Cardiac fibroblast (primary cell): ENCODE measurements around the gene MED15.

ENCODE experiments used
- DNase-seq, 2 donors: peaks; one replicate each; pipeline versions ENCODE4 v3.0.0 to v3.0.0-alpha.2; 2010; ENCODE audit warnings: low read depth in 2 of 2
- H3K4me3 ChIP-seq, 2 donors: replicated peaks in 1 of 2; 1 replicate in 1 of 2; 2 replicates in 1 of 2; pipeline ENCODE4 v1.5.1; 2011; ENCODE audit warnings: low read depth in 2 of 2, low read length in 2 of 2, mild to moderate bottlenecking in 2 of 2, moderate library complexity in 1 of 2
- TF ChIP-seq, protein P1 (sequence below): IDR thresholded peaks from one replicate; pipeline ENCODE4 v1.5.1; 2011; ENCODE audit warnings: low read depth, mild to moderate bottlenecking, low read length, inconsistent platforms

MED15 gene

DNA sequence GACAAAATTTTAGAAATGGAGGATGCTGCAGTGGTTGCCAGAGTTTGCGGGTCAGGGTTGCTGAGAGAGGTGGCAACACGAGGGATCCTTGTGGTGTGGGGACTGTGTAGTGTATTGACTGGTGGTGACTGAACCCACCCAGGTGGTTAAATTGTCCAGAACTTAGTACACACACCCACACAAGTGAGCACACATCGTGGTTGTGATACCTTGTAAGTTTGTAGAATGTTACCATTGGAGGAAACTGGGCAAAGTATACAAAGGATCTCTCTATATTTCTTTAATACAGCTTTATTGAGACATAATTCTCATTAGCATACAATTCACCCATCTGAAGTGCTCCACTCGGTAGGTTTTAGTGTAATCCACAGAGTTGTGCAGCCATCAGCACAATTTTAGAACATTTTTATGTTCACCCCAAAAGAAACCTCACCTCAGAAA, 56.1 kb downstream of the MED15 start:
- H3K4me3 ChIP-seq = no peak overlapping the region
- no peak for DNase-seq
- TF ChIP-seq, protein P1, sequence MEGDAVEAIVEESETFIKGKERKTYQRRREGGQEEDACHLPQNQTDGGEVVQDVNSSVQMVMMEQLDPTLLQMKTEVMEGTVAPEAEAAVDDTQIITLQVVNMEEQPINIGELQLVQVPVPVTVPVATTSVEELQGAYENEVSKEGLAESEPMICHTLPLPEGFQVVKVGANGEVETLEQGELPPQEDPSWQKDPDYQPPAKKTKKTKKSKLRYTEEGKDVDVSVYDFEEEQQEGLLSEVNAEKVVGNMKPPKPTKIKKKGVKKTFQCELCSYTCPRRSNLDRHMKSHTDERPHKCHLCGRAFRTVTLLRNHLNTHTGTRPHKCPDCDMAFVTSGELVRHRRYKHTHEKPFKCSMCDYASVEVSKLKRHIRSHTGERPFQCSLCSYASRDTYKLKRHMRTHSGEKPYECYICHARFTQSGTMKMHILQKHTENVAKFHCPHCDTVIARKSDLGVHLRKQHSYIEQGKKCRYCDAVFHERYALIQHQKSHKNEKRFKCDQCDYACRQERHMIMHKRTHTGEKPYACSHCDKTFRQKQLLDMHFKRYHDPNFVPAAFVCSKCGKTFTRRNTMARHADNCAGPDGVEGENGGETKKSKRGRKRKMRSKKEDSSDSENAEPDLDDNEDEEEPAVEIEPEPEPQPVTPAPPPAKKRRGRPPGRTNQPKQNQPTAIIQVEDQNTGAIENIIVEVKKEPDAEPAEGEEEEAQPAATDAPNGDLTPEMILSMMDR = no peak

DNA sequence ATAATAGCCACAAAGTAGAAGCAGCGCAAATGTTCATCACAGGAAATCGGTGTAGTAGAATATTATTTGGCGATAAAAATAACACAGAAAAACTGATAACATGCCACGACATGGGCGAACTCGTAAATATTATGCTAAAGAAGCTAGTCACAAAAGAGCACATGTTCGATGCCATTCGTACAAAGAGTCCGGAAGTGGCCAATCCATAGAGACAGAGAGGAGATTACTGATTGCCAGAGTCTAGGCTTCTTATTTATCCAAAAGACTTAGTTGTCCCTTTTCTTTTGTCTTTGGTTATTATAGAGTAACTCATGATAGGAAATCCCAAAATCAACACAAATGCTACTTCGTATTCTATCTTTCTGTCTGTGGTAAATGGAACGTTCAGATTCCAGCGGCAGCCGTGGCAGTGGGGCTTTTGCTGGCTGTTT, 56.5 kb downstream of the MED15 start:
- TF ChIP-seq, protein P1 = no peak
- no peak for DNase-seq
- no peak overlapping the region for H3K4me3 ChIP-seq

GRCh38 chr22:20565079-20565734, 57.8 kb downstream of the MED15 start:
- DNase-seq = no peak
- TF ChIP-seq, protein P1 = no peak
- H3K4me3 ChIP-seq = no peak overlapping the region

DNA sequence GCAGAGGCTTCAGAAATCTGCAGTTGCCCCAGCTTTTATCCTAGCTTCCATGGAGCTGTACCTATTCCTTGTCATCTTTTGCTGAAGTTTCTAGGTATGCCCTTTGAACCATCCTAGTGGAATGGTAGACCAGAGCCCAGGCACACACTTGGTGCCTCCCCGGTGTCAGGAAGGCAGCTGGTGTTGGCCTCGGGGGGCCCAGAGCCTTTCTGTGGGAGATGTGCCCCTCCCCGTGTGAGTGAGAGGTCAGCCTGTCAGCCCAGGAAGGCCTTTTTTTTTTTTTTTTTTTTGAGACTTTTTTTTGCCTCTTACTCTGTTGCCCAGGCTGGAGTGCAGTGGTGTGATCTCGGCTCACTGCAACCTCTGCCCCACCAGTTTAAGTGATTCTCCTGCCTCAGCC, 58.4 kb downstream of the MED15 start:
- DNase-seq = no peak
- no peak overlapping the region for H3K4me3 ChIP-seq
- TF ChIP-seq, protein P1 = no peak

DNA sequence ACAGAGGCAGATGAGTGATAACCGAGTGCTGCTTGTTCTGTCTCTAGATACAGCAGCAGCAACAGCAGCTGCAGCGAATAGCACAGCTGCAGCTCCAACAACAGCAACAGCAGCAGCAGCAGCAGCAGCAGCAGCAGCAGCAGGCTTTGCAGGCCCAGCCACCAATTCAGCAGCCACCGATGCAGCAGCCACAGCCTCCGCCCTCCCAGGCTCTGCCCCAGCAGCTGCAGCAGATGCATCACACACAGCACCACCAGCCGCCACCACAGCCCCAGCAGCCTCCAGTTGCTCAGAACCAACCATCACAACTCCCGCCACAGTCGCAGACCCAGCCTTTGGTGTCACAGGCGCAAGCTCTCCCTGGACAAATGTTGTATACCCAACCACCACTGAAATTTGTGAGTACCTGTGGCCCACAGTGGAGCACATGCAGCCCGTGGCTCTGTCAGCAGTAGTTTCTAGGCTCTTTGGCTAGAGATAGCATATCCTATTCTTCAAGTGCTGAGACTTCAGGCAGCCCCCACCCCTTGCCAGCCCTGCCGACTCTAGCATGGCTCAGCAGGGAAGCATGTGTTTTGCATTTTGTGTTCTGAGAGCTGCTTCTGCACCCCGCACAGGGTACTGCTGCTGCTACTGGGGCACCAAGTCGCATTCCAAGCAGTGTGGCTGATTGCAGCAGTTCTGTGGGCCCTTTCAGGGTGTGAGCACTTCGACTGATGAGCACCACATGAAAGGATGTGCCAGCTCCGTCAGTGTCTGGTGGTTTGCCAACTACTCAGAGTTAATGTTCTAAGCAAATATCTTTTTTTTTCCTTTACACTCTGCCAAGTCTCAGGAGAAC, 59.2 kb downstream of the MED15 start:
- no peak overlapping the region for H3K4me3 ChIP-seq
- TF ChIP-seq, protein P1 = no peak
- DNase-seq = peak; percentile 80 to 88

DNA sequence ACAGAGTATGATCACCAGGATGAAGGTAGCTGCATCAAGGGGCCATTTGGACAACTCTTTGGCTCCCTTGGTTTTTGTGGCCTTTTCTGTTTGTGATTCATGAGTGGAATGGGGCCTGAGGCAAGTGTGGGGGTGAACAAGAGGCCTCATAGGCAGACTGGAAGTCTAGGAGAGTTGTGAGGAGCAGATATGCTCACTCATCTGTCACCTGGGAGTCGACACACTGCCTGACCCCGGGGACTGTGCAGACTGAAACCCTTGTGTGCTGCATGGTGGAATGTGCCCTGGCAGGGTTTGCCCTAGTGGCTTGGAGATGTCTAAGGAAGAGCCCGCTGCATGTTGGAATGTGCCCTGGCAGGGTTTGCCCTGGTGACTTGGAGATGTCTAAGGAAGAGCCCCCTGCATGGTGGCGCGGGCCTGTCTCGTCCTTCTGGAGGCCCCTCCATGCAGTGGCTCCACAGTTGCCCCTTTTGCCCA, 60.0 kb downstream of the MED15 start:
- H3K4me3 ChIP-seq = no peak overlapping the region

More for the DNA sequence above, 60.0 kb downstream of the MED15 start:
- peak; percentile 26 to 43 for DNase-seq
- TF ChIP-seq, protein P1 = no peak
